Liver (tissue), 9 donors: ENCODE data around the gene UGT1A4. TPM values are rescaled to one million over a fixed set of nuclear protein-coding genes. Genes with fewer than 3 reads are reported as not detected.

Source experiments
- DNase-seq: peaks from one replicate; pipeline ENCODE4 v3.0.0-alpha.2; 2017; ENCODE audit warnings: low spot score
- H3K27ac ChIP-seq, 2 donors: one replicate each; pipeline ENCODE4 v1.7.0; 2013; ENCODE audit warnings: inconsistent platforms in 2 of 2, low read length in 2 of 2, control low read depth in 1 of 2, low read depth in 1 of 2, mild to moderate bottlenecking in 1 of 2
- H3K27me3 ChIP-seq, 4 donors: one replicate each; pipeline versions ENCODE4 v1.6.1 to v1.7.0; 2013; ENCODE audit warnings: low read length in 3 of 4, inconsistent platforms in 1 of 4, mild to moderate bottlenecking in 1 of 4, moderate library complexity in 1 of 4; ENCODE audit not compliant: control insufficient read depth in 4 of 4, insufficient read depth in 4 of 4
- H3K36me3 ChIP-seq, 4 donors: one replicate each; pipeline versions ENCODE4 v1.6.1 to v1.7.0; 2013; ENCODE audit warnings: low read length in 3 of 4, mild to moderate bottlenecking in 3 of 4, low read depth in 1 of 4, moderate library complexity in 1 of 4; ENCODE audit not compliant: control insufficient read depth in 4 of 4, insufficient read depth in 3 of 4
- H3K4me1 ChIP-seq, 4 donors: one replicate each; pipeline versions ENCODE4 v1.6.1 to v1.7.0; 2013; ENCODE audit warnings: low read length in 3 of 4, mild to moderate bottlenecking in 3 of 4, moderate library complexity in 1 of 4; ENCODE audit not compliant: control insufficient read depth in 4 of 4, insufficient read depth in 4 of 4
- H3K4me3 ChIP-seq, 3 donors: one replicate each; pipeline versions ENCODE4 v1.6.1 to v1.7.0; 2013; ENCODE audit warnings: low read length in 3 of 3, control low read depth in 1 of 3, low read depth in 1 of 3, mild to moderate bottlenecking in 1 of 3
- H3K9ac ChIP-seq, 2 donors: one replicate each; pipeline ENCODE4 v1.7.0; 2013; ENCODE audit warnings: low read length in 2 of 2, mild to moderate bottlenecking in 2 of 2, moderate library complexity in 2 of 2, control low read depth in 1 of 2, low read depth in 1 of 2
- H3K9me3 ChIP-seq, 4 donors: one replicate each; pipeline versions ENCODE4 v1.6.1 to v1.7.0; 2013; ENCODE audit warnings: low read length in 3 of 4; ENCODE audit not compliant: control insufficient read depth in 4 of 4
- ATF3 ChIP-seq: IDR thresholded peaks from 2 replicates; pipeline ENCODE4 v1.6.1; 2016; ENCODE audit warnings: antibody characterized with exemption
- EGR1 ChIP-seq, 2 donors: IDR thresholded peaks; 2 replicates each; pipeline ENCODE4 v1.6.1; 2016 to 2018; ENCODE audit warnings: antibody characterized with exemption in 2 of 2, low read depth in 2 of 2
- FOXA2 ChIP-seq: IDR thresholded peaks from 2 replicates; pipeline ENCODE4 v1.6.1; 2016; ENCODE audit warnings: antibody characterized with exemption
- GABPA ChIP-seq, 2 donors: IDR thresholded peaks in 1 of 2; conservative IDR thresholded peaks in 1 of 2; 2 replicates each; pipeline ENCODE4 v1.6.1; 2016; ENCODE audit warnings: antibody characterized with exemption in 2 of 2, mild to moderate bottlenecking in 1 of 2, moderate library complexity in 1 of 2
- HNF4G ChIP-seq: IDR thresholded peaks from 2 replicates; pipeline ENCODE4 v1.6.1; 2016; ENCODE audit warnings: antibody characterized with exemption
- NR2F2 ChIP-seq: IDR thresholded peaks from 2 replicates; pipeline ENCODE4 v1.6.1; 2016; ENCODE audit warnings: antibody characterized with exemption
- RAD21 ChIP-seq, 2 donors: IDR thresholded peaks; 2 replicates each; pipeline ENCODE4 v1.6.1; 2016; ENCODE audit warnings: antibody characterized with exemption in 2 of 2, mild to moderate bottlenecking in 2 of 2
- RXRA ChIP-seq, 2 donors: IDR thresholded peaks; 2 replicates each; pipeline ENCODE4 v1.6.1; 2017 to 2018; ENCODE audit warnings: antibody characterized with exemption in 2 of 2, mild to moderate bottlenecking in 1 of 2
- TAF1 ChIP-seq: conservative IDR thresholded peaks from 2 replicates; pipeline ENCODE4 v1.6.1; 2016; ENCODE audit warnings: antibody characterized with exemption, mild to moderate bottlenecking
- YY1 ChIP-seq: IDR thresholded peaks from 2 replicates; pipeline ENCODE4 v1.6.1; 2016; ENCODE audit warnings: antibody characterized with exemption, mild to moderate bottlenecking
- WGBS: extraction: QIAGEN DNeasy Blood & Tissue Kit; methylation state at CpG from one replicate; pipeline ENCODE4 v1.1.7; 2013; 5-methylcytosine and 5-hydroxymethylcytosine counted together
- polyA plus RNA-seq, 2 donors: library from polyadenylated mRNA; stranded (reverse) in 1 of 2; unstranded in 1 of 2; fragments of 200-250 nt in 1 of 2; fragments of >200 nt in 1 of 2; fragmentation: Nextera tagmentation in 1 of 2; extraction: Ambion mirVana in 1 of 2; gene quantifications; one replicate each; pipeline versions ENCODE4 v1.2.1 to v1.2.3, GENCODE V29; 2013 to 2015
- total RNA-seq, 2 donors: library from RNA; depleted of rRNA; stranded (reverse); fragments of >200 nt; gene quantifications; one replicate each; pipeline ENCODE4 v1.2.3, GENCODE V29; 2014
- TF ChIP-seq, protein P1 (sequence below): IDR thresholded peaks from 2 replicates; pipeline ENCODE4 v1.6.1; 2016; ENCODE audit warnings: antibody characterized with exemption, mild to moderate bottlenecking
- TF ChIP-seq, protein P2 (sequence below): fragments of 150-350 bp; IDR thresholded peaks from 2 replicates; pipeline ENCODE4 v1.5.1; 2017; ENCODE audit warnings: improper control_type of control experiment, low read depth, low read length; ENCODE audit not compliant: missing input control
- TF ChIP-seq, protein P3 (sequence below): IDR thresholded peaks from 2 replicates; pipeline ENCODE4 v1.6.1; 2016; ENCODE audit warnings: antibody characterized with exemption
- donor health status: healthy.
- donor health status: healthy.
- donor health status: healthy.
- donor health status: healthy.
- donor health status: healthy.

The UGT1A4 gene
- total and polyA plus RNA-seq, 4 donors = 103 to 446 (median 136) TPM; not detected in 1

GRCh38 chr2:233814056-233814835, 95.7 kb downstream of the UGT1A4 start:
- H3K4me1 ChIP-seq = peaks cover 0 to 9% (median 4%) of the 10 kb centered on the region in 4 donors
- H3K27me3 ChIP-seq = no peaks in the 10 kb centered on the region
- WGBS = 87% methylated on average over 2 of the region's 2 CpGs
- no peak for TF ChIP-seq ATF3
- TF ChIP-seq GABPA (IDR thresholded peaks at IDR 0.05 in 1 of 2, conservative IDR thresholded peaks at IDR 0.05 in 1 of 2) = no peak
- TF ChIP-seq, protein P1, sequence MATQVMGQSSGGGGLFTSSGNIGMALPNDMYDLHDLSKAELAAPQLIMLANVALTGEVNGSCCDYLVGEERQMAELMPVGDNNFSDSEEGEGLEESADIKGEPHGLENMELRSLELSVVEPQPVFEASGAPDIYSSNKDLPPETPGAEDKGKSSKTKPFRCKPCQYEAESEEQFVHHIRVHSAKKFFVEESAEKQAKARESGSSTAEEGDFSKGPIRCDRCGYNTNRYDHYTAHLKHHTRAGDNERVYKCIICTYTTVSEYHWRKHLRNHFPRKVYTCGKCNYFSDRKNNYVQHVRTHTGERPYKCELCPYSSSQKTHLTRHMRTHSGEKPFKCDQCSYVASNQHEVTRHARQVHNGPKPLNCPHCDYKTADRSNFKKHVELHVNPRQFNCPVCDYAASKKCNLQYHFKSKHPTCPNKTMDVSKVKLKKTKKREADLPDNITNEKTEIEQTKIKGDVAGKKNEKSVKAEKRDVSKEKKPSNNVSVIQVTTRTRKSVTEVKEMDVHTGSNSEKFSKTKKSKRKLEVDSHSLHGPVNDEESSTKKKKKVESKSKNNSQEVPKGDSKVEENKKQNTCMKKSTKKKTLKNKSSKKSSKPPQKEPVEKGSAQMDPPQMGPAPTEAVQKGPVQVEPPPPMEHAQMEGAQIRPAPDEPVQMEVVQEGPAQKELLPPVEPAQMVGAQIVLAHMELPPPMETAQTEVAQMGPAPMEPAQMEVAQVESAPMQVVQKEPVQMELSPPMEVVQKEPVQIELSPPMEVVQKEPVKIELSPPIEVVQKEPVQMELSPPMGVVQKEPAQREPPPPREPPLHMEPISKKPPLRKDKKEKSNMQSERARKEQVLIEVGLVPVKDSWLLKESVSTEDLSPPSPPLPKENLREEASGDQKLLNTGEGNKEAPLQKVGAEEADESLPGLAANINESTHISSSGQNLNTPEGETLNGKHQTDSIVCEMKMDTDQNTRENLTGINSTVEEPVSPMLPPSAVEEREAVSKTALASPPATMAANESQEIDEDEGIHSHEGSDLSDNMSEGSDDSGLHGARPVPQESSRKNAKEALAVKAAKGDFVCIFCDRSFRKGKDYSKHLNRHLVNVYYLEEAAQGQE = no peak
- no peak for TF ChIP-seq HNF4G
- TF ChIP-seq, protein P2, sequence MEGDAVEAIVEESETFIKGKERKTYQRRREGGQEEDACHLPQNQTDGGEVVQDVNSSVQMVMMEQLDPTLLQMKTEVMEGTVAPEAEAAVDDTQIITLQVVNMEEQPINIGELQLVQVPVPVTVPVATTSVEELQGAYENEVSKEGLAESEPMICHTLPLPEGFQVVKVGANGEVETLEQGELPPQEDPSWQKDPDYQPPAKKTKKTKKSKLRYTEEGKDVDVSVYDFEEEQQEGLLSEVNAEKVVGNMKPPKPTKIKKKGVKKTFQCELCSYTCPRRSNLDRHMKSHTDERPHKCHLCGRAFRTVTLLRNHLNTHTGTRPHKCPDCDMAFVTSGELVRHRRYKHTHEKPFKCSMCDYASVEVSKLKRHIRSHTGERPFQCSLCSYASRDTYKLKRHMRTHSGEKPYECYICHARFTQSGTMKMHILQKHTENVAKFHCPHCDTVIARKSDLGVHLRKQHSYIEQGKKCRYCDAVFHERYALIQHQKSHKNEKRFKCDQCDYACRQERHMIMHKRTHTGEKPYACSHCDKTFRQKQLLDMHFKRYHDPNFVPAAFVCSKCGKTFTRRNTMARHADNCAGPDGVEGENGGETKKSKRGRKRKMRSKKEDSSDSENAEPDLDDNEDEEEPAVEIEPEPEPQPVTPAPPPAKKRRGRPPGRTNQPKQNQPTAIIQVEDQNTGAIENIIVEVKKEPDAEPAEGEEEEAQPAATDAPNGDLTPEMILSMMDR = no peak
- no peak for TF ChIP-seq RXRA (IDR thresholded peaks at IDR 0.05)
- TF ChIP-seq FOXA2 = no peak
- no peak for TF ChIP-seq NR2F2
- H3K36me3 ChIP-seq = no peaks in the 10 kb centered on the region
- DNase-seq = no peak
- no peaks in the 10 kb centered on the region for H3K9me3 ChIP-seq
- no peak overlapping the region for H3K27ac ChIP-seq
- H3K4me3 ChIP-seq = no peak overlapping the region
- no peak overlapping the region for H3K9ac ChIP-seq

- Histone ChIP-seq H3K9ac (no peak overlapping the region), H3K4me1 (peaks cover 0 to 9% (median 4%) of the 10 kb centered on the region in 4 donors), H3K27ac (no peak overlapping the region), H3K9me3 (no peaks in the 10 kb centered on the region), H3K27me3 (no peaks in the 10 kb centered on the region), H3K36me3 (no peaks in the 10 kb centered on the region), H3K4me3 (no peak overlapping the region)
- no peak for DNase-seq
- TF ChIP-seq RAD21 (IDR thresholded peaks at IDR 0.05) (no peak), YY1 (no peak), TAF1 (no peak), NR2F2 (no peak), RXRA (IDR thresholded peaks at IDR 0.05) (no peak), EGR1 (IDR thresholded peaks at IDR 0.05; ENCODE audit: low read depth in 2 of 2) (no peak), ATF3 (no peak), GABPA (IDR thresholded peaks at IDR 0.05 in 1 of 2, conservative IDR thresholded peaks at IDR 0.05 in 1 of 2) (no peak), HNF4G (no peak)
- TF ChIP-seq, protein P1 = no peak
- TF ChIP-seq, protein P3, sequence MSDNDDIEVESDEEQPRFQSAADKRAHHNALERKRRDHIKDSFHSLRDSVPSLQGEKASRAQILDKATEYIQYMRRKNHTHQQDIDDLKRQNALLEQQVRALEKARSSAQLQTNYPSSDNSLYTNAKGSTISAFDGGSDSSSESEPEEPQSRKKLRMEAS = no peak
- 85% methylated on average over 6 of the region's 6 CpGs for WGBS
Observed at GRCh38 chr2:233815861-233816260, 97.3 kb downstream of the UGT1A4 start.
